T-cell (primary cell): Measurements from ENCODE around the gene CDHR4. TPM values are rescaled to one million over a fixed set of nuclear protein-coding genes. Genes with fewer than 3 reads are reported as not detected.

Experiments used
- total RNA-seq, 35 experiments: library from RNA in 6 of 35; stranded (reverse) in 6 of 35; fragments of 120-200 nt in 1 of 35; gene quantifications; one replicate each; pipeline versions ENCODE4 v1.2.1 to v1.2.4 and lab custom pipeline; 2013 to 2026

The CDHR4 gene
- total RNA-seq, 5 donors from 2014 or later (not counting 1 experiment from before 2014, with no cell fraction given): 0.35 to 0.68 (median 0.36) TPM; not detected in 1

Other genes with a start within 250 kb of the CDHR4 start
- gene BSN, start 245.4 kb downstream of the CDHR4 start, total RNA-seq: under 1 TPM; 0.08 to 0.44 (median 0.32) TPM
- 100 to 1,000 TPM in 4 of 5 donors, 10 to 100 TPM in 1; 82.8 to 162 (median 141) TPM for gene APEH, start 125.5 kb downstream of the CDHR4 start, total RNA-seq
- 10 to 100 TPM in 4 of 5 donors, 1 to 10 TPM in 1; 9.9 to 16.1 (median 12.6) TPM for gene MST1, start 110.4 kb downstream of the CDHR4 start, total RNA-seq
- gene RNF123, start 110.3 kb downstream of the CDHR4 start, total RNA-seq: 10 to 100 TPM; 40.9 to 79.8 (median 72.8) TPM
- gene AMIGO3, start 80.2 kb downstream of the CDHR4 start, total RNA-seq: 1 to 10 TPM in 1 of 5 donors, under 1 TPM in 2, not detected in 2; 0.20 to 1.4 (median 0.26) TPM
- 10 to 100 TPM; 34.5 to 54.5 (median 39.9) TPM for gene GMPPB, start 75.9 kb downstream of the CDHR4 start, total RNA-seq
- 10 to 100 TPM; 31.6 to 62.2 (median 57.0) TPM for gene IP6K1, start 13.3 kb downstream of the CDHR4 start, total RNA-seq
- gene INKA1, start 3.4 kb upstream of the CDHR4 start, total RNA-seq: 1 to 10 TPM in 4 of 5 donors, under 1 TPM in 1; 0.73 to 2.7 (median 1.8) TPM
- gene UBA7, start 14.1 kb upstream of the CDHR4 start, total RNA-seq: 100 to 1,000 TPM; 246 to 299 (median 293) TPM
- 1 to 10 TPM; 4.0 to 5.7 (median 4.4) TPM for gene TRAIP, start 56.7 kb upstream of the CDHR4 start, total RNA-seq
- gene CAMKV, start 70.0 kb upstream of the CDHR4 start, total RNA-seq: under 1 TPM in 3 of 5 donors, not detected in 2; 0.18 to 0.35 (median 0.28) TPM
- 1 to 10 TPM in 4 of 5 donors, under 1 TPM in 1; 0.59 to 1.6 (median 1.3) TPM for gene MST1R, start 104.0 kb upstream of the CDHR4 start, total RNA-seq
- gene MON1A, start 129.9 kb upstream of the CDHR4 start, total RNA-seq: 10 to 100 TPM in 3 of 5 donors, 1 to 10 TPM in 2; 5.4 to 15.0 (median 11.7) TPM
- 100 to 1,000 TPM; 127 to 149 (median 140) TPM for gene RBM6, start 140.3 kb upstream of the CDHR4 start, total RNA-seq